ENCODE results near the gene SKIC8. TPM values are rescaled to one million over a fixed set of nuclear protein-coding genes. Genes with fewer than 3 reads are reported as not detected.

Gene SKIC8
- total RNA-seq, 4 donors from 2014 or later: 38.7 to 59.6 (median 56.9) TPM

- no peaks in the 10 kb centered on the region for H3K36me3 ChIP-seq
- no peak for DNase-seq
- WGBS, 2 donors: 54 to 65% methylated on average over 2 of the region's 2 CpGs
- H3K4me3 ChIP-seq: no peak overlapping the region
- H3K27me3 ChIP-seq: no peaks in the 10 kb centered on the region
- no peak overlapping the region for H3K27ac ChIP-seq
- peaks cover 5 to 17% (median 5%) of the 10 kb centered on the region in 3 donors for H3K4me1 ChIP-seq
- no peak for TF ChIP-seq CTCF (IDR thresholded peaks at IDR 0.05)
- TF ChIP-seq POLR2A (IDR thresholded peaks at IDR 0.05): no peak
- no peaks in the 10 kb centered on the region for H3K9me3 ChIP-seq
- intact Hi-C loops (cut with DNase I): no loop called here
Observed at GRCh38 chr15:78260489-78260888, 38.9 kb downstream of the SKIC8 start.

- intact Hi-C loops (cut with DNase I): no loop called here
- WGBS, 2 donors: 83 to 90% methylated on average over 3 of the region's 3 CpGs
- H3K9me3 ChIP-seq: no peaks in the 10 kb centered on the region
- no peaks in the 10 kb centered on the region for H3K36me3 ChIP-seq
- no peaks in the 10 kb centered on the region for H3K27me3 ChIP-seq
- H3K27ac ChIP-seq: no peak overlapping the region
- TF ChIP-seq CTCF (IDR thresholded peaks at IDR 0.05) (no peak), POLR2A (IDR thresholded peaks at IDR 0.05) (no peak)
- no peak for DNase-seq
- H3K4me1 ChIP-seq: peaks cover 0 to 7% (median 3%) of the 10 kb centered on the region in 3 donors
- no peak overlapping the region for H3K4me3 ChIP-seq
Observed at GRCh38 chr15:78259232-78259631, 40.2 kb downstream of the SKIC8 start.

DNA sequence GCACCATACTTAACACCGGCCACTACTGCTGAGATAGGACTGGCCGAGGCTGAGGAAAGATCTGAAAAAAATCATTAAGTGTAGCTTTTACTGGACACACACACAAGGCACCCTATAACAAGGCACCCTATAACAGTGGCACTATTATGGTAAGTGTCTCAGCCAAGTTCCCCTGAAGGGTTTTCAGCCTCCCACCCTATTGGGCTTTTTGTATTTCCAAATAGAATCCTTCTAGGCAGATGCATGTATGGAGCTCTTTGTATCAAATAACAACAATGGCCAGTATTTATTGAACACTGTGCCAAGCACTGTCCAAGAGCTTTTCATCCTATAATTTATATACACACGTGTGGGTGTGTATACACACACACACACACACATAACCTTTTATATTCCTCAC, 41.7 kb downstream of the SKIC8 start:
- no peak overlapping the region for H3K27ac ChIP-seq
- intact Hi-C loops (cut with DNase I): no loop called here
- H3K4me1 ChIP-seq: no peaks in the 10 kb centered on the region
- no peak overlapping the region for H3K4me3 ChIP-seq
- no peaks in the 10 kb centered on the region for H3K9me3 ChIP-seq
- 73 to 87% methylated on average over 2 to 3 of the region's 3 CpGs for WGBS, 2 donors
- H3K36me3 ChIP-seq: no peaks in the 10 kb centered on the region
- no peak for DNase-seq
- no peaks in the 10 kb centered on the region for H3K27me3 ChIP-seq
- TF ChIP-seq POLR2A (IDR thresholded peaks at IDR 0.05): no peak
- no peak for TF ChIP-seq CTCF (IDR thresholded peaks at IDR 0.05)

GRCh38 chr15:78256044-78256437, 43.4 kb downstream of the SKIC8 start:
- H3K36me3 ChIP-seq: no peaks in the 10 kb centered on the region
- intact Hi-C loops (cut with DNase I): no loop called here
- H3K9me3 ChIP-seq: no peaks in the 10 kb centered on the region
- no peaks in the 10 kb centered on the region for H3K27me3 ChIP-seq
- 74 to 79% methylated on average over 3 of the region's 3 CpGs for WGBS, 2 donors
- TF ChIP-seq POLR2A (IDR thresholded peaks at IDR 0.05) (no peak), CTCF (IDR thresholded peaks at IDR 0.05) (no peak)
- no peaks in the 10 kb centered on the region for H3K4me1 ChIP-seq
- H3K27ac ChIP-seq: no peak overlapping the region
- no peak overlapping the region for H3K4me3 ChIP-seq
- DNase-seq: no peak

DNA sequence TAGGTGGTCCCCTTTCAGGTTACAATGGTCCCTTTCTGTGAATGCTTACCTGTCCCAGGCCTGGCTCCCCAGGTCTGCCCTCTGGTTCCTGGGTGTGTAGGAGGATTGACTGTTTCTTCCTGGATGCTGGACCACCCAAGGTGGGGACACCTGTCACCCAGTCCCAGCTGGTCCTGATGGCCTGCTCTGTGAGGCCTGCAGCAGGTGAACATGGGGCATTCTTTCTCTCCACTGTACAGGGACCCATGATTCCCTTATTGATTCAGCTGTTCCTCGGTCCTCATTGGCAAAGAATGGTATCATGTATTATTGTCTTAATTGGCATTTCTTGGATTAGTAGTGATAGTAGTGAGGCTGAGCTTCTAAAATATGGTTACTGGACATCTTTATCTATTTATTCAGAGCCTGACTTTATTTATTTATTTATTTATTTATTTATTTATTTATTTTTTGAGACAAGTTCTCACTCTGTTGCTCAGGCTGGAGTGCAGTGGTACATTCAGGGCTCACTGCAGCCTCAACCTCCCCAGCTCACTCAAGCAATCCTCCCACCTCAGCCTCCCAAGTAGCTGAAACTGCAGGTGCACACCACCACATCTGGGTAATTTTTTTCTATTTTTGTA, 43.9 kb downstream of the SKIC8 start:
- DNase-seq: no peak
- Histone ChIP-seq H3K27ac (no peak overlapping the region), H3K4me3 (no peak overlapping the region), H3K36me3 (no peaks in the 10 kb centered on the region), H3K4me1 (no peaks in the 10 kb centered on the region), H3K27me3 (no peaks in the 10 kb centered on the region), H3K9me3 (no peaks in the 10 kb centered on the region)
- WGBS, 2 donors: 88 to 100% methylated on average over 1 of the region's 1 CpG
- intact Hi-C loops (cut with DNase I): no loop called here
- no peak for TF ChIP-seq POLR2A (IDR thresholded peaks at IDR 0.05)
- no peak for TF ChIP-seq CTCF (IDR thresholded peaks at IDR 0.05)
